A549 (cell line): ENCODE data around the gene MAP3K4. TPM values are rescaled to one million over a fixed set of nuclear protein-coding genes. Genes with fewer than 3 reads are reported as not detected.

ENCODE experiments used
- ATAC-seq, 2 experiments: fragments of 200-7000 bp in 1 of 2; fragments of >200 bp in 1 of 2; cut with Nextera tagmentation in 1 of 2; cut with Tn5 transposase in 1 of 2; 3 replicates each; pipeline versions ENCODE4 v1.8.0 to v1.9.1; 2018 to 2020; ENCODE audit warnings: mild to moderate bottlenecking in 1 of 2, moderate library complexity in 1 of 2
- CTCF ChIA-PET: fragments of 300-600 bp; sonication (Branson Sonifier 250); formaldehyde crosslinking; extraction: SDS; loops from one replicate; lab custom pipeline; 2021; ENCODE audit warnings: antibody characterized with exemption, inconsistent platforms; lab: Yijun Ruan, JAX
- POLR2A ChIA-PET: fragments of 350-600 bp; formaldehyde crosslinking; extraction: SDS; loops from one replicate; lab custom pipeline; 2021; ENCODE audit warnings: antibody characterized with exemption, inconsistent platforms; lab: Yijun Ruan, JAX
- DNase-seq, 2 experiments: peaks; one replicate each; pipeline versions ENCODE4 v3.0.0 to v3.0.0-alpha.2; 2011 to 2016; ENCODE audit warnings: low read depth in 1 of 2, low spot score in 1 of 2
- FAIRE-seq: peaks from 2 replicates; lab custom pipeline; 2011; peaks lifted over from hg19 to GRCh38; lab: Jason Lieb, UNC
- H3K27ac ChIP-seq, 2 experiments: fragments of >200 bp; sonication (Bioruptor Twin); formaldehyde crosslinking; 3 replicates each; pipeline ENCODE4 v1.5.1; 2016 to 2017
- H3K4me1 ChIP-seq: fragments of >200 bp; sonication (Bioruptor Twin); formaldehyde crosslinking; 3 replicates; pipeline ENCODE4 v1.6.1; 2016
- H3K4me2 ChIP-seq: fragments of >200 bp; sonication (Bioruptor Twin); formaldehyde crosslinking; 3 replicates; pipeline ENCODE4 v1.6.1; 2016
- H3K4me3 ChIP-seq: fragments of >200 bp; sonication (Bioruptor Twin); formaldehyde crosslinking; 3 replicates; pipeline ENCODE4 v1.5.1; 2016
- H3K9me3 ChIP-seq: fragments of >200 bp; sonication (Bioruptor Twin); formaldehyde crosslinking; 3 replicates; pipeline ENCODE4 v1.6.1; 2016
- BCL3 ChIP-seq: fragments of >200 bp; sonication (Bioruptor Twin); formaldehyde crosslinking; IDR thresholded peaks from 3 replicates; pipeline ENCODE4 v1.6.1; 2016
- CBX8 ChIP-seq: fragments of 200-600 bp; sonication (generic); IDR thresholded peaks from 2 replicates; pipeline ENCODE4 v1.6.1; 2016
- CEBPB ChIP-seq, 2 experiments: fragments of >200 bp in 1 of 2; sonication (Bioruptor Twin) in 1 of 2; formaldehyde crosslinking in 1 of 2; IDR thresholded peaks; 2 replicates each; pipeline ENCODE4 v1.6.1; 2012 to 2016
- EHMT2 ChIP-seq: fragments of 200-600 bp; sonication (generic); IDR thresholded peaks from 2 replicates; pipeline ENCODE4 v1.6.1; 2016; ENCODE audit warnings: antibody characterized with exemption, low read depth, mild to moderate bottlenecking, moderate library complexity
- ESRRA ChIP-seq: fragments of 150-350 bp; IDR thresholded peaks from 2 replicates; pipeline ENCODE4 v1.6.1; 2014; ENCODE audit warnings: mild to moderate bottlenecking, low read length, borderline replicate concordance
- GATA3 ChIP-seq: IDR thresholded peaks from 2 replicates; pipeline ENCODE4 v1.6.1; 2012; ENCODE audit warnings: borderline replicate concordance
- HEYL ChIP-seq: fragments of 250-450 bp; sonication (Bioruptor Pico); IDR thresholded peaks from 2 replicates; pipeline ENCODE4 v1.8.0; 2021; ENCODE audit warnings: mild to moderate bottlenecking, moderate library complexity
- HMGXB4 ChIP-seq: fragments of 250-450 bp; sonication (Bioruptor Pico); IDR thresholded peaks from 2 replicates; pipeline ENCODE4 v1.5.0; 2021; ENCODE audit warnings: mild to moderate bottlenecking, moderate library complexity, borderline replicate concordance
- HOXA7 ChIP-seq: fragments of 250-450 bp; sonication (Bioruptor Pico); IDR thresholded peaks from 2 replicates; pipeline ENCODE4 v1.5.0; 2020; ENCODE audit warnings: mild to moderate bottlenecking, moderate library complexity
- HOXB13 ChIP-seq: fragments of 250-450 bp; sonication (Bioruptor Pico); IDR thresholded peaks from 2 replicates; pipeline ENCODE4 v1.5.0; 2020; ENCODE audit warnings: low read depth, mild to moderate bottlenecking, moderate library complexity
- KDM1A ChIP-seq: fragments of 200-600 bp; sonication (generic); IDR thresholded peaks from 2 replicates; pipeline ENCODE4 v1.6.1; 2016; ENCODE audit warnings: low read depth, mild to moderate bottlenecking
- MYC ChIP-seq: IDR thresholded peaks from 2 replicates; pipeline ENCODE4 v1.6.1; 2012; ENCODE audit warnings: mild to moderate bottlenecking, inconsistent platforms, low read length, improper control_type of control experiment, borderline replicate concordance
- NFE2L2 ChIP-seq: fragments of 150-350 bp; conservative IDR thresholded peaks from 2 replicates; pipeline ENCODE4 v1.6.1; 2014; ENCODE audit warnings: low read length
- PHF8 ChIP-seq: fragments of 200-600 bp; sonication (generic); IDR thresholded peaks from 2 replicates; pipeline ENCODE4 v1.6.1; 2016; ENCODE audit warnings: low read depth, mild to moderate bottlenecking, antibody characterized with exemption, moderate library complexity, borderline replicate concordance
- POLR2A ChIP-seq: IDR thresholded peaks from 2 replicates; pipeline ENCODE4 v1.6.1; 2012; ENCODE audit warnings: mild to moderate bottlenecking, low read length
- POLR2AphosphoS2 ChIP-seq: conservative IDR thresholded peaks from 2 replicates; pipeline ENCODE4 v1.6.1; 2012; ENCODE audit warnings: low read length, improper control_type of control experiment, inconsistent platforms
- REST ChIP-seq: fragments of 200-600 bp; sonication (generic); IDR thresholded peaks from 2 replicates; pipeline ENCODE4 v1.6.1; 2016; ENCODE audit warnings: antibody characterized with exemption, mild to moderate bottlenecking, moderate library complexity
- RNF2 ChIP-seq: fragments of 200-600 bp; sonication (generic); IDR thresholded peaks from 2 replicates; pipeline ENCODE4 v1.6.1; 2016; ENCODE audit warnings: low read depth, mild to moderate bottlenecking, antibody characterized with exemption, moderate library complexity, borderline replicate concordance
- TP53 ChIP-seq: fragments of 250-450 bp; sonication (Bioruptor Pico); IDR thresholded peaks from 2 replicates; pipeline ENCODE4 v1.5.0; 2021; ENCODE audit warnings: mild to moderate bottlenecking, moderate library complexity
- USF2 ChIP-seq: fragments of 450-650 bp; IDR thresholded peaks from 2 replicates; pipeline ENCODE4 v1.6.1; 2014; ENCODE audit warnings: antibody characterized with exemption
- ZFP36 ChIP-seq: fragments of 450-650 bp; IDR thresholded peaks from 2 replicates; pipeline ENCODE4 v1.6.1; 2014; ENCODE audit warnings: borderline replicate concordance; ENCODE audit not compliant: partially characterized antibody
- ZNF302 ChIP-seq: fragments of 250-450 bp; sonication (Bioruptor Pico); IDR thresholded peaks from 2 replicates; pipeline ENCODE4 v1.9.0; 2021; ENCODE audit warnings: inconsistent platforms, mild to moderate bottlenecking, moderate library complexity
- WGBS: methylation state at CpG from one replicate; pipeline ENCODE4 v1.1.6; 2017; ENCODE audit errors: missing lambda C conversion rate; 5-methylcytosine and 5-hydroxymethylcytosine counted together
- polyA plus RNA-seq, 4 experiments: library from polyadenylated mRNA; depleted of rRNA in 3 of 4; stranded (reverse); fragments of >200 nt; fragmentation: RNase III in 1 of 4; extraction: RNeasy Plus Mini Kit Qiagen cat#74134 plus additional on column Dnase treatment in 1 of 4; gene quantifications; 2 replicates in 3 of 4; 3 replicates in 1 of 4; pipeline ENCODE4 v1.2.3, GENCODE V29; 2011 to 2017
- TF ChIP-seq, protein P1 (sequence below): IDR thresholded peaks from 2 replicates; pipeline ENCODE4 v1.6.1; 2012; ENCODE audit warnings: low read depth, borderline replicate concordance

Gene MAP3K4
- polyA plus RNA-seq, 2 of the 4 experiments (the other 2 are of a cell fraction), result 7.3 to 13.4 TPM

DNA sequence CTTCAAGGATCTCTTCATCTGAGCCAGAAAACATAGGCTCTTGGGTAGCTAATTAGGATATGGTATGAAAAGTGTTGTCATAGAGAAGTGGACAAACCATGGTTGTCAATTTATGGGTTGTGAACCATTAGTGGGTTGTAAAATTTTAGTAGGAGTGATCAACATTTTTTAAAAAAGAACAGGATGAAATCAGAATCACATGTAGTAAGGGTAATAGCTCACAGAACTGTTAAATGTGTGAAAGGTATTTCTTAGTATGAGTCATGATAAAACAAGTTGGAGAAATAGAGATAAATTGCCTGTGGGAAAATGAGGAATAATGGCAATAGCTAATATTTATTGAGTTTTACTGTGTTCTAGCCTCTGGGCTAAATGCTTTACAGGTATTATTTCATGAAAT lies 113.4 kb downstream of the MAP3K4 start:
- no peak for FAIRE-seq
- ChIA-PET POLR2A (no interaction called here), CTCF (no interaction called here)
- Histone ChIP-seq H3K27ac (no peak overlapping the region), H3K4me3 (no peak overlapping the region), H3K4me2 (no peak overlapping the region), H3K9me3 (no peaks in the 10 kb centered on the region), H3K4me1 (no peaks in the 10 kb centered on the region)
- no peak for ATAC-seq
- no peak for TF ChIP-seq BCL3
- no peak for TF ChIP-seq EHMT2
- TF ChIP-seq GATA3, result no peak
- TF ChIP-seq USF2, result no peak
- TF ChIP-seq POLR2A, result no peak
- no peak for TF ChIP-seq MYC
- TF ChIP-seq, protein P1, sequence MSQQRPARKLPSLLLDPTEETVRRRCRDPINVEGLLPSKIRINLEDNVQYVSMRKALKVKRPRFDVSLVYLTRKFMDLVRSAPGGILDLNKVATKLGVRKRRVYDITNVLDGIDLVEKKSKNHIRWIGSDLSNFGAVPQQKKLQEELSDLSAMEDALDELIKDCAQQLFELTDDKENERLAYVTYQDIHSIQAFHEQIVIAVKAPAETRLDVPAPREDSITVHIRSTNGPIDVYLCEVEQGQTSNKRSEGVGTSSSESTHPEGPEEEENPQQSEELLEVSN, result no peak
- no peak for TF ChIP-seq KDM1A
- TF ChIP-seq TP53 (CRISPR knock-in tag), result no peak
- TF ChIP-seq CEBPB (IDR thresholded peaks at IDR 0.05), result no peak
- DNase-seq, result no peak

- 83% methylated on average over 2 of the region's 2 CpGs for WGBS
- TF ChIP-seq HOXA7, result no peak
- no peak for TF ChIP-seq RNF2
- TF ChIP-seq USF2, result no peak
- no peak for TF ChIP-seq KDM1A
- TF ChIP-seq GATA3, result no peak
- no peak for TF ChIP-seq PHF8
- no peak for TF ChIP-seq NFE2L2
- TF ChIP-seq CEBPB (IDR thresholded peaks at IDR 0.05), result no peak
- TF ChIP-seq ZFP36, result no peak
- no peak for TF ChIP-seq HOXB13 (CRISPR knock-in tag)
- TF ChIP-seq CBX8, result no peak
- no peak for TF ChIP-seq REST
- no peak for TF ChIP-seq ESRRA
- TF ChIP-seq POLR2AphosphoS2, result no peak
- TF ChIP-seq HEYL (CRISPR knock-in tag), result no peak
- no peak for TF ChIP-seq HMGXB4 (CRISPR knock-in tag)
- TF ChIP-seq ZNF302 (CRISPR knock-in tag), result no peak
- no peak overlapping the region for H3K4me3 ChIP-seq
- no peaks in the 10 kb centered on the region for H3K4me1 ChIP-seq
- ATAC-seq, result no peak
- H3K27ac ChIP-seq, result no peak overlapping the region
- H3K9me3 ChIP-seq, result no peaks in the 10 kb centered on the region
- no peak overlapping the region for H3K4me2 ChIP-seq
- DNase-seq, result no peak
- CTCF ChIA-PET, result no interaction called here
- no peak for FAIRE-seq
- POLR2A ChIA-PET, result no interaction called here
Observed at GRCh38 chr6:161105408-161105807, 113.8 kb downstream of the MAP3K4 start.
